ENCODE results near the gene RAP2A.

DNA sequence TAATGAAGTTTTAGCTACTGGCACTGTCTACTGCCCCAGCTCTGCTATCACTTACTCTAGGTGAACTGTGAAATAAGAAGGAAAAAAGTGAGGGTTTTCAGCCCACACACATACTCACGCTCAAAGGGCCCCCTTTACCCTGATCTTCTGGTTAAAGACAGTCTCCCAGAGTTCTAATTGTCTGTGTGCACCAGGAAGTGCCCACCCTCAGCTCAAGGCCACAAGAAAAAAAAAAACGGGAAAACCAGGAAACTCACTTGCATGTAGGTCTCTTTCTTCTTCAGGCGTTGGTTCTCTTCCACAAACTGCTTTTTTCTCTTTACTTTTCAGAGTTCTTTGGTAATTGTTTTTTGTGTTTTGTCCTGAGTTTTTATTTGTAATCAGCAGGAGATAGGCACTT lies 22.1 kb downstream of the RAP2A start:
- TF ChIP-seq SUZ12 (IDR thresholded peaks at IDR 0.05): no peak
- TF ChIP-seq HDGF (IDR thresholded peaks at IDR 0.05; ENCODE audit: borderline replicate concordance): no peak
- no peak for TF ChIP-seq LEF1 (IDR thresholded peaks at IDR 0.05; ENCODE audit: borderline replicate concordance)
- TF ChIP-seq FOXM1 (IDR thresholded peaks at IDR 0.05; ENCODE audit: borderline replicate concordance): no peak
- TF ChIP-seq TARDBP (IDR thresholded peaks at IDR 0.05): no peak
- no peak for TF ChIP-seq ARNT (IDR thresholded peaks at IDR 0.05)
- TF ChIP-seq BHLHE40 (IDR thresholded peaks at IDR 0.05; ENCODE audit: borderline replicate concordance): no peak
- TF ChIP-seq NFRKB (IDR thresholded peaks at IDR 0.05): no peak
- no peak for TF ChIP-seq ZNF384 (IDR thresholded peaks at IDR 0.05)
- no peak for TF ChIP-seq SP1 (IDR thresholded peaks at IDR 0.05)
- no peak for TF ChIP-seq FOXA1 (IDR thresholded peaks at IDR 0.05)
- TF ChIP-seq FOXK2 (IDR thresholded peaks at IDR 0.05): no peak
- no peak for TF ChIP-seq CTBP1 (IDR thresholded peaks at IDR 0.05; ENCODE audit: borderline replicate concordance)
- TF ChIP-seq ELF4 (IDR thresholded peaks at IDR 0.05): no peak
